Stimulated activated CD8-positive, alpha-beta memory T cell treated with anti-CD3 and anti-CD28 coated beads, Interleukin-4, amount 100 ng/mL, for 1 hour (primary cell): ENCODE measurements around the gene CDKN2AIP.

Source experiments
- DNase-seq, 2 donors: peaks; one replicate each; pipeline ENCODE4 v3.0.0-alpha.2; 2020; ENCODE audit warnings: low read depth in 2 of 2, low spot score in 1 of 2

Gene CDKN2AIP, protein sequence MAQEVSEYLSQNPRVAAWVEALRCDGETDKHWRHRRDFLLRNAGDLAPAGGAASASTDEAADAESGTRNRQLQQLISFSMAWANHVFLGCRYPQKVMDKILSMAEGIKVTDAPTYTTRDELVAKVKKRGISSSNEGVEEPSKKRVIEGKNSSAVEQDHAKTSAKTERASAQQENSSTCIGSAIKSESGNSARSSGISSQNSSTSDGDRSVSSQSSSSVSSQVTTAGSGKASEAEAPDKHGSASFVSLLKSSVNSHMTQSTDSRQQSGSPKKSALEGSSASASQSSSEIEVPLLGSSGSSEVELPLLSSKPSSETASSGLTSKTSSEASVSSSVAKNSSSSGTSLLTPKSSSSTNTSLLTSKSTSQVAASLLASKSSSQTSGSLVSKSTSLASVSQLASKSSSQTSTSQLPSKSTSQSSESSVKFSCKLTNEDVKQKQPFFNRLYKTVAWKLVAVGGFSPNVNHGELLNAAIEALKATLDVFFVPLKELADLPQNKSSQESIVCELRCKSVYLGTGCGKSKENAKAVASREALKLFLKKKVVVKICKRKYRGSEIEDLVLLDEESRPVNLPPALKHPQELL

DNA sequence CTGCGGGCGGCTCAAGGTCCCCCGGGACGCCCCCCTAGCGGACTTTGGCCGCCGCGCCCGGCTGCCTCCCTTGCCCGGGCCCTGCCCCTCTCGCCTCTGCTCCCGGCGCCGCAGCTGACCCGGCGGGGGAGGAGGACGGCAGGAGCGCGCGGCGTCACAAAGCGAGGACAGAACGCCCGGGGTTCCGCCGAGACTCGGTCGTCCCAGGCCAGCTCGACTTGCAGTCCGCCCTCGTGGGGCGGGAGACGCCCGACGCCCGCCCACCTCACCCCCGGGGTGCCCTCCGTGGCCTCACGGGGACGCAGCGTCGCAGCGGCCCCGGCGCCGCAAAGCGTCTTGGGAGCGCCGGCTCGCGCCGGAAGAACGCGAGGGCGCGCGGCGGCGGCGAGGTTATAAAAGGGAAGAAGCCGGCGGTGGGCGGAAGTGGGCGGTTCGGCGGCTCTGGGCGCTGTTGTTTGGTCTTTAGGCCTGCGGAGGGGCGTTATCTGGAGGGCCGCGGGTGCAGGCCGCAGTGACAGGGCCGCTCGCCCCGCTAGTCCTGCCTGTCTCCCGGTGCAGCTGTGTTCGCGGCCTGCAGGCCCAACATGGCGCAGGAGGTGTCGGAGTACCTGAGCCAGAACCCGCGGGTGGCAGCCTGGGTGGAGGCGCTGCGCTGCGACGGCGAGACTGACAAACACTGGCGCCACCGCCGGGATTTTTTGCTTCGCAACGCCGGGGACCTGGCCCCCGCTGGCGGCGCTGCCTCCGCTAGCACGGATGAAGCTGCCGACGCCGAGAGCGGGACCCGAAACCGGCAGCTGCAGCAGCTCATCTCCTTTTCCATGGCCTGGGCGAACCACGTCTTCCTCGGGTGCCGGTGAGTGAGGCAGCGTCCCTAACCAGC is at the start of gene CDKN2AIP:
TSS of gene CDKN2AIP (plus strand) at position 423 of the 883 bp plus-strand sequence. CDS start at position 585, 162 bp downstream.
- DNase-seq: peak; percentile 80 to 89

DNA sequence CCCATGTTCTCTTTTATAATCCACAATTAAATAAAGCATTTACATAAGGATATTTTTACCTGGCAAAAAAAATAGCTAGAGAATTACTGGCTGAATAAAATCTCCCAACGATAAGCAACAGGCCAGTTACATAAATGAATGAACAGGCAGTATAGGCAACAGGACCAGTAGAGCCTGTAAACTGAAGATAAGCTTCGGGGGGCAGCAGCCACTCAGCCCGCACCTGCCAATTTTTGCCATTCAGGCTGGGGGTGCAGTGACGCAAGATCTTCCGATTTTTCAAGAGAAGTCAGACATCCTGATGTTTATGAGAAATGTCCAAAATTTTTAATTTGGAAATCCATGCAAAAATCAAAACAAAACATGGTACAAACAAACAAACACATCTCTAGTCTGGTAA is 49.0 kb upstream of the CDKN2AIP start:
- no peak for DNase-seq

DNA sequence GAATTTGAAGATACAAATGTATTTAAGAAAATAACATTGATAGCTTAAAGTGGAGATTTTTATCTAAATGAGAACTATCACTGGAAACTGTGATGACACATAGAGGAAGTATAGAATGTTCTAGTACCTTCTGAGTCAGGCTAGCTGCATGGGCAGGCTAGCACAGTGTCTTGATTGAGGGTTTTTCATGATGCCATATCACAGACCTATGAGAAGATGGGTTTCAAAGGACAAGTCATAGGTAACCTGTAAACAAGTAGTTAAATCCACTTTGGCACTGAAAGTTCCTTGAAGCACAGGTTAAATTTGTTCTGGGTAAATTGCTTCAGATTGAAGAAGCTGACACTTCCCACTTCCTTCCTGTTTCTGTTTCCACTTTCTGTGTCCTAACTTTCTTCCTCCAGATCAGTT is 48.2 kb upstream of the CDKN2AIP start:
- no peak for DNase-seq

DNA sequence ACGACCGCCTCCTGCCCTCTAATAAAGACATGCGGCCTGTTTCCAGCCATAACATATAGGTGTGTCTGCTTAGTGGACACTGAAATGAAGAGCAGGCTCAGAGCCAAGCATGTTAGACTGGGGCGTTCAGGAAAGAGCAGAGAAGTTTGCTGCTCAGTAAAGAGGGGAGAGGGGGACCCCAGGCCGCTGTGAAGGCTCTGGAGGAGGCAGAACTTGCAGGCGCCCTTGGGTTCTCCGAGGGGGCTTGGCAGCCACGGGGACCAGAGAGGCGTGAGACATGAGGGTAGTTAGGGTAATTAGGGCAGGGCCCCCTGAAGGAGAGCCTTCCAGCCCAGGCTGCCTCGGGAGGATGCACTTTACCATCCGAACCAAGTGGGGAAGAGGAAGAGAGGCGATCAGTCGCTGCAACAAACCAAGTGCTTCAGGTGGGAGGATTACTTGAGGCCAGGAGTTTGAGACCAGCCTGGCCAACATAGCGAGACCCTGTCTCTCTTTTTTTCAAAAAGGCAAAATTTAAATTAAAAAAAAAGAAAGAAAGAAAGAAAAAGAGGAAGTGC is 46.6 kb upstream of the CDKN2AIP start:
- DNase-seq: no peak

DNA sequence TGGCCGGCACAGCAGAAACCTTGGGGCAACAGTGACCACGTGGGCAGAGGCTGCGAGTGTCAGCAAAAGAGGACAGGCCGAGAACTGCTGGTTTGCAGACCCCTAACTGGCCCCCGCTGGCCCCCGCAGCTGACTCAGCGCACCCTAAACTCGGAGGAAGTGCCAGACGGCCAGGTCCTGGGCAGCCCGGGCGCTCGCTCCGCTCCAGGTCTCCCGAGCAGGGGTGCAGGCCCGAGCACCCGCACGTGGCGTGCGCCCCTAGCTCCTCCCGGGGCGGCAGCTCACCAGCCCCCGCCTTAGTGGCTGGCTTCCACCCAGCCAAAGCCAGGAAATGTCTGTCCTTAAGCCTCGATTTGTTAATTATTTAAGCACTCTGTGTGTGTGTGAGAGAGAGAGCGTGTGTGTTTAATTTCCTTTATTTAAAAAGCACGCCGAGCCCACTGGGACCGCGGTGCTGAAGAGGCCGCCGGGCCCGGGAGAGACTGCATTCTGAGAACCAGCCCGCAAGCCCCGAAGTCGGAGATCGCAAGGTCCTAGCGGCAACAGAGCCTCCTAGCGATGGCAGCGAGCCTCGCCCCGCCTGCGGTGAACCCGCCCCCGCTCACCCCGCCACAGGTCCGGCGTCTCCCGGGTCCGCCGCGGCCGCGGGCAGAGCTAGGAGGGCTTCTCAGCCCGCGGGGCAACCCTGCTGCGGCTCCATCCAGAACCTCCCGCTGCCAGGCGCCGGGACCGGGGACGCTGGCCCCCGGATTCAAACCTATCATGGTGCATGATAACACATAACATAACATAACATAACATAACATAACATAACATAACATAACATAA is 45.9 kb upstream of the CDKN2AIP start:
- DNase-seq: peak; percentile 16 to 27

DNA sequence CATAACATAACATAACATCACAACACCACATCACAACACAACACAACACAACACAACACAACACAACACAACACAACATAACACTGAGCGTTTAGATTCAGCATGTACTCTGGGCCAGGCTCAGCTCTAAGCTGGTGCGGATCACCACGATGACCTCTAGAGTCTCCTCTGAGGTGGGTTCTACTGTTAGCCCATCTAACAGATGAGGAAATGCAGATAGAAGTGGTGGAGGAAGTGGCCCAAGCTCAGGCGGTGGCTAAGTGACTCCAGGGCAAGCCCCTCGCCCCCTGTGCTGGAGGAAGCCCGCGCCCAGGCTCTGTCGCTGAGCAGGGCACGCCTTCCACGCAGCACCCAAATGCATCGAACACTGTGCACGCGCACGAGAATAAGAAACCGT is 45.3 kb upstream of the CDKN2AIP start:
- DNase-seq: no peak

DNA sequence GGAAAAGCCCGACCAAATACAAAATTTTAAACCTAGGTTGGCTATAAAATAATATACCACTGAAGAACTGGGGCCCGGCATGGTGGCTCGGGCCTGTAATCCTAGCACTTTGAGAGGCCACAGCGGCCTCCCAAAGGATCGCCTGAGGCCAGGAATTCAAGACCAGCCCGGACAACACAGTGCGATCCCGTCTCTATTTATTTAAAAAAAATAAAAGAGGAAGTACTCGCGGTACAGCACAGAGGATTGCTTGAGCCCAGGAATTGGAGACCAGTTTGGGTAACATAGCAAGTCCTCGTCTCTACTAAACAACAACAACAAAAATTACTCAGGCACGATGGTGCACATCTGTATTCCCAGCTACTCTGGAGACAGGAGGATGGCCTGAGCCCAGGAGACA is 44.8 kb upstream of the CDKN2AIP start:
- DNase-seq: no peak

DNA sequence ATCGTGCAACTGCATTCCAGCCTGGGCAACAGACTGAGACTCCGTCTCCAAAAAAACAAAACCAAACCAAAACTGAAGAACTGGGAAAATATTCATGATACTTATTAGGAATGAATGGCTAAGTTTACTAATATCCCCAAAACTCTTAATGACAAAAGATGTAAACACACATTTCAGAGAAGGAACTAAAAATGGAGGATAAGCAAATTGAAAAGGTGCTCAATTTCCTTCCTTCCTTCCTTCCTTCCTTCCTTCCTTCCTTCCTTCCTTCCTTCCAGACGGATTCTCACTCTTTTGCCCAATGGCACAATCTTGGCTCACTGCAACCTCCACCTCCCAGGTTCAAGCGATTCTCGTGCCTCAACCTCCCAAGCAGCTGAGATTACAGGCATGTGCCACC is 44.4 kb upstream of the CDKN2AIP start:
- no peak for DNase-seq

DNA sequence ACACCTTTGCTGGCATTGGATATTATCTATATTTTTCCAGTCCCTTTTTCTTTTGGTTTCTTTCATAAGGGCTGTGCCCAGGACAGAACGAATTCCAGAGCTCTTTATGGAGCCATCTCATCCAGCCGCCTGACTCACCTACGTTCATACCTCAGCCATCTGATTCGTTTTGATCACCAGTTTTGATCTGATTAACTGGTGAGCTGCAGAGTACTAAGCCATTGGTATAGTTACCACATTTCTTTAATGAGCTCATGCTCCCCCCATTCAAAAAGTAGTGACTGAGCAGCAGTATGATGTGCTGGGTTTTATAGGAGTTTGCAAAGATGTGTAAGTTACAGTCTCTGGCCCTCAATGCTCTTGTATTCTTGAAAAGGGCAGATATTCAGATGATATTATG is 43.0 kb upstream of the CDKN2AIP start:
- no peak for DNase-seq

DNA sequence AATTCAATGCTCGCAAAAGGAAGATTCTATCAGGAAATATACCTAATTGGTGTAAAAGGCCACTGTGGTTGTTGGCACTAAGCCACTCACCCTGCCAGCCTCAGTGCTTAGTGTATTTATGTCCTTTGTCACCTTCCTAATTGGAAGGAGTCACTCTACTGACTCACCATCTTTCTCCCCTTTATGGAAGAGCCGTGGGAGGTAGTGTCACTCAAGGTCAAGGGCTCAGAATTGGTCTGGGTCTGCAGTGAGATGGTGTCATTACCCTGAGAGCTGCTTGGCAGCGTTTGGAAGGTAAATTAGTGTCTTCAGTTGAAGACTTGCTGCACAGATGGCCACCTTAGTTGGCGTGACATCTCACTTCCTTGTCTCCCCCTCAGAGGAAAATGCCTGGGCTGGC is 41.7 kb upstream of the CDKN2AIP start:
- no peak for DNase-seq

DNA sequence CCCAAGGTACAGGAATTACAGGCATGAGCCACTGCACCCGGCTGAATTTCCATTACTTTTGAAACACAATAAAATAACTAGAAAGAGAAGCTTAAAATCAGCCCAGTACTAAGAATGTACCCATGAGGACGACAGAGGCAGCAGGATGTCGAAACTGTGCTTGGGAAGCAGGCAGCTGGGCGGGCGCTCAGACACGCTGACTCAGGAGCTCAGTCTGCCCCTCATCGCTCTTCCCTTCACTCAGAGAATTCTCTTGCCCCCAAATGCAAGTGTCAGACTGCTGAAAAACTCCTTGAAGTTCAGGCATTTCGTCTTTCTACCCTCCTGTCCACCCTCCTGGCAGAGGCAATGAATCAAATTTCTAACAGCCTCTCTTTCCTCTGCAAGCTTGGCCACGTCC is 41.0 kb upstream of the CDKN2AIP start:
- no peak for DNase-seq

DNA sequence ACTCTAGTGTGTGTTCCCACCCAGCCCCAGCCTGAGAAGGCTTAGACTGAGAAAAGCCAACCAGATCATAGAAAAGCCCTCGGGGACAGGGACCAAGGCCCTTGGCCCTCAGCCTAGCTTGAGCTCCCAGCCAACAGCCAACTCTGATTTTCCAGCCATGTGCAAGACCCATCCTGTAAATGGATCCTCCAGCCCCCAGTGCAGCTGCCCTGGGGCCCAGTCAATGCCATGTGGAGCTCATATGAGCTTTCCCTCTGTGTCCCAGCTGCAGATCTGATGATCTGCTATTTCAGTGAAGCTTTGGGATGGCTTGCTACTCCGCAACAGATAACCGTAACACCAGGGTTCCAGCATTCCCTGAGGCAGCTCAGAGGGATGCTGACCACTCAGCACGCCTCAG is 40.5 kb upstream of the CDKN2AIP start:
- no peak for DNase-seq

DNA sequence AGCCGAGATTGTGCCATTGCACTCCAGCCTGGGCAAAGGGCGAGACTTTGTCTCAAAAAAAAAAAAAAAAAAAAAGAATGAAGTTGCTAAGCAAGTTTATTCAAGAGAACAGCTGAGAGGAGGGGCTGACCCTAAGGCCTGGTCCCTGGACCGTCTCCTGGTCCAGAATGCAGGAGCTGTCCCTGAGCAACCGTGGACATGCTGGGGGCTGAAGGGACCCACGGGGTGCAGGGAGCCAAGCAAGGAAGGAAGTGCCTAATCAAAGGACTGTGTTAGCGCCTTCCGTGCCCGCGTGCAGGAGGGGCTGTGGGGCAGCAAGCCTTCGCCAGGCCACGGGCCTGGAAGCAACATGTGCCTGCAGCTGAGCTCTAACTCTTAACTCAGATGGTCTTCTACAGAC is 39.1 kb upstream of the CDKN2AIP start:
- no peak for DNase-seq

DNA sequence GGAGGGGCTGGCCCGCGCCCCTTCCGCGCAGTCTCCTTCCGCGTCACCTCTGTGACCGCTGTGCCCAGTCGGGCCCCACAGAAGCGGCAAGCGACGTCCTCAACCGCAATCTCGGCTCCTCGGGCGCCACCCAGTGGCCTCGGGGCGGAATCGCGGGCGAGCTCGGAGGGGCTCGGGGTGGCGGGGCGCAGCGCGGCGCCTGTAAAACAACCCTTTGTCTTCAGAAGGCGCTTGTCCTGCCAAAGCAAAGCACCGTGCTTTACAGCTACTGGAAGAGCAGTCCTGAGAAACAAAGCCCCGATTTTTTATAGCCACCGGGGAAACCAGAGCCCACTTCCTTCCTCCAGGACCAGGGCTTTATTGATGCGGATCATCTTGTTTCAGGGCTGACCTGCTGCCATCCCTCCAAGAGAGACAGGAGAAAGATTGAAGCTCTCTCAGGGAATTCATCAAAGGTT is 37.3 kb upstream of the CDKN2AIP start:
- DNase-seq: peak; percentile 80 to 81

DNA sequence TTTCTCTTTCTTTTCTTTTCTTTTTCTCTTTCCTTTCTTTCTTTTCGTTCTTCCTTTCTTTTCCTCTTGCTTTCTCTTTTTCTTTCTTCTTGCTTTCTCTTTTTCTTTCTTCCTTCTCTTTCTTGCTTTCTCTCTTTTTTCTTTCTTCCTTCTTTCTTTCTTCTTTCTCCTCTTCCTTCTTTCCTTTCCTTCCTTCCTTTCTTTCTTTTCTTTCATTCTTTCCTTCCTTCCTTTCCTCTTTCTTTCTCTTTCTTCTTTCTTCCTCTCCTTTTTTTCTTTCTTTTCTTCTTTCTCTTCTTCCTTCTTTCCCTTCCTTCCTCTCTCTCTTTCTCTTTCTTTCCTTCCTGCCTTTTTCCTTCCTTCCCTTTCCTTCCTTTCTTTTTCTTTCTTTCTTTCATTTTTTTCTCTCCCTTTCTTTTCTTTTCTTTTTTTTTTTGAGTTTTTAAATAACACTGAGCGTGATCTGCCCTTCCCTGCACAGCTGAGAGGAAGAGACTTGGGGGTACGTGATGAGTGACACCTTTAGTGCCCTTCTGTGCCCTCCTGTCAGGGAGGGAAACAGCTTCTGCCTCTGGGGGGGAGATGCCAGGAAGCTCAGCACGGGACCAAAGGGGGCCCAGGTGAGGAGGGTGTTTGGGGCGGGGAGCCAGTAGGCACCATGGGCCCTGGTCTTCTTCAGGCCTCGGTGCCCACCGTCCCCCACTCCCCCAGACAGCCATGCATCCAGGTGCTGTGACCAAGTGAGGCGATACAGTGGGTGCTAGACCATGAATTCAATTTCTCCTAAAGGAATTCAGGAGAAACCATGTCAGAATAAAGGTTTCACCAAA is 36.6 kb upstream of the CDKN2AIP start:
- DNase-seq: no peak

DNA sequence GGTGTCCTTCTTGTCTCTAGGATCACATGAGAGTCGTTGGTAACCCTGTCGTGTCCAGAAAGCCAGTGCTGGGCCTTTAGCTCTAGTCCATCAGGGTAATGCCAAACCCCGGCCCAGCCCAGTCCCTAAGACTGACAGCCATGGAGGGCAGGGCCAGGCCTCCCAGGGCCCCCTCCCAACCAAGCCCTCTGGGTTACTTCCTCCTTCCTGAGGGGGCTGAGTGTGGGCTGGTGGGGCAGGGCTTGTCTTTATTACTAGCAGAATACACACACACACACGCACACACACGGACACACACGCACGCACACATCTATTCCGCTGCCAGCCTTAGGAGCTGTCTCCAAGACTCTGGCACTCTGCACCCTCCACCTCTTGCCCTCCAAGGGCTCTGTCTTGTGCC is 35.6 kb upstream of the CDKN2AIP start:
- DNase-seq: no peak

DNA sequence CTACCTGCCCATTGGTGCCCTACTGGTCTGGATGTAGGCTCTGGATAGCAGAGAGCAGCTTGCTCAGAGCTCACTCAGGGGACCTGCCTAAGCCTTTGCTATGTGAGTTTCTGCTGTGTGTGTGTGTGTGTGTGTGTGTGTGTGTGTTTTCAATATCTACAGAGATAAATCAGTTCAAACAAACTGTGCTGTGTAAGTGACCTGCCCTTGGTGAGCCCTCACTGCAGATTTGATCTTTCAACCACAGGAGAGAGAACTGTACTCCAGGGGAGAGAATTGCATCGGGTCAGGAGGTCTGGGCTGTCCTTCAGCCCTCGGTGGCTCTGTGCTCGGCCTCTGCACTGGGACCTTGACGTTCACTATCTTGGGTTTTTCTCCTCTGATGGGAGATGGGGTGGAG is 35.0 kb upstream of the CDKN2AIP start:
- no peak for DNase-seq

DNA sequence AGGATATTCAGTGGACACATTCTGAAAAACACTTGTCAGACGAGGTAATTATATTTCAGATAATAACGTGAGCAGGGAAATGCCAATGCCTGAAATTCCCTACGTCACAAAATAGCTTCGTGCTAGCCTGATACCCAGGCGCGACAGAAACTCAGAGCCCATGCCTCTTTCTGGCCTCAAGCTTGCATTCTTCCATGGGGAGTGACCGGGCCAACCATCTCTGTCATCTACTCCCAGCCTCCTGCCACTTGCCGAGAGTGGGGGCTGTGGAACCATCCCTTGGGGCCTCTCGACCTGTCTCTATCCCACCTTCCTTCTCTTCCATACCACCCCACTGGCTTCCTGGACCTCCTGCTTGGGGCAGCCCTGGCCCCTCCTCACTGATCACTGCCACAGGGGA is 34.5 kb upstream of the CDKN2AIP start:
- no peak for DNase-seq

DNA sequence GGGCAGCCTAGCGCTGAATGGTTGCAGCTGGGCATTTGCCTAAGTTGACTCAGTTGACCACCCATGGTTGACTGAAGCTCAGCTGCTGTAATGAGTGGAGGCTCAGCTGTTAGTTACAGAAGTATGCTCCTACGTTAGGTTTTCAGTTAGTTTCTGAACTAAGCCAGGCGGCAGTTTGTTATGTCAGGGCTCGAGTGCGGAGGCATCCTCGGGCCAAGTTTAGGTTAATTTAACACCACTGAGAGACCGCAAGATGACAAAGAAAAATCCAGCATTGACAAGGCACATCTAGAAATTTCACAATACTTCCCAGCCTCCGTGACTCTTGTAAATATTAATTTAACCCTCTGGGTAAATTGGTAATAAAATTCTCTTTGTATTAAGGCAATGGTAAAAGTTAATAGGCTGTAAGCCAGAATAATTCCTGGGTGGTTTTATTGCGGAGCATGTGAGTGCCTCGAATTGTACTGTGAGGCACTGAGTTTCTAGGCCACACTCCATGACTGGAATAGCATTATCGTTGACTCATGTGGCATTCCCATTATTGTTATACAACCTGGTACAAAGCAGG is 33.1 kb upstream of the CDKN2AIP start:
- DNase-seq: no peak
